Ascending aorta (tissue), 2 donors: ENCODE data around the gene NCBP1. TPM values are rescaled to one million over a fixed set of nuclear protein-coding genes. Genes with fewer than 3 reads are reported as not detected.
"Not testable (repeated sequence)": the region's sequence is repeated elsewhere in the genome, so short reads cannot be mapped to it uniquely, and the experiment has no call there.

Experiments
- DNase-seq, 2 donors: peaks; one replicate each; pipeline ENCODE4 v3.0.0-alpha.2; 2019; ENCODE audit warnings: low spot score in 2 of 2
- H3K27ac ChIP-seq, 2 donors: fragments of 200-600 bp; sonication (generic); one replicate each; pipeline ENCODE4 v1.5.1; 2016 to 2017; ENCODE audit warnings: mild to moderate bottlenecking in 1 of 2
- H3K27me3 ChIP-seq: fragments of 200-600 bp; sonication (generic); one replicate; pipeline ENCODE4 v1.5.1; 2017
- H3K36me3 ChIP-seq, 2 donors: fragments of 200-600 bp; sonication (generic); one replicate each; pipeline ENCODE4 v1.5.1; 2016
- H3K4me1 ChIP-seq, 2 donors: fragments of 200-600 bp; sonication (generic); one replicate each; pipeline ENCODE4 v1.5.1; 2016 to 2017; ENCODE audit warnings: mild to moderate bottlenecking in 1 of 2
- H3K4me3 ChIP-seq, 2 donors: fragments of 200-600 bp; sonication (generic); one replicate each; pipeline ENCODE4 v1.5.1; 2016 to 2017; ENCODE audit warnings: mild to moderate bottlenecking in 1 of 2
- H3K9me3 ChIP-seq, 2 donors: fragments of 200-600 bp; sonication (generic); one replicate each; pipeline ENCODE4 v1.5.1; 2016
- CTCF ChIP-seq, 3 experiments: fragments of 200-600 bp in 2 of 3; fragments of 450-650 bp in 1 of 3; sonication (generic) in 2 of 3; IDR thresholded peaks; one replicate each; pipeline ENCODE4 v1.5.1; 2016 to 2019; ENCODE audit warnings: antibody characterized with exemption in 3 of 3, mild to moderate bottlenecking in 1 of 3, moderate library complexity in 1 of 3
- intact Hi-C: fragments of 100-400 bp; cut with DNase I; formaldehyde crosslinking; loops from one replicate; pipeline ENCODE4 v1.15.1; 2023
- total RNA-seq: library from RNA; depleted of rRNA; stranded (reverse); fragments of >200 nt; gene quantifications from one replicate; pipeline ENCODE4 v1.1.0, GENCODE V29; 2016

The NCBP1 gene
- total RNA-seq, 1 donor from 2014 or later: 5.1 TPM

DNA sequence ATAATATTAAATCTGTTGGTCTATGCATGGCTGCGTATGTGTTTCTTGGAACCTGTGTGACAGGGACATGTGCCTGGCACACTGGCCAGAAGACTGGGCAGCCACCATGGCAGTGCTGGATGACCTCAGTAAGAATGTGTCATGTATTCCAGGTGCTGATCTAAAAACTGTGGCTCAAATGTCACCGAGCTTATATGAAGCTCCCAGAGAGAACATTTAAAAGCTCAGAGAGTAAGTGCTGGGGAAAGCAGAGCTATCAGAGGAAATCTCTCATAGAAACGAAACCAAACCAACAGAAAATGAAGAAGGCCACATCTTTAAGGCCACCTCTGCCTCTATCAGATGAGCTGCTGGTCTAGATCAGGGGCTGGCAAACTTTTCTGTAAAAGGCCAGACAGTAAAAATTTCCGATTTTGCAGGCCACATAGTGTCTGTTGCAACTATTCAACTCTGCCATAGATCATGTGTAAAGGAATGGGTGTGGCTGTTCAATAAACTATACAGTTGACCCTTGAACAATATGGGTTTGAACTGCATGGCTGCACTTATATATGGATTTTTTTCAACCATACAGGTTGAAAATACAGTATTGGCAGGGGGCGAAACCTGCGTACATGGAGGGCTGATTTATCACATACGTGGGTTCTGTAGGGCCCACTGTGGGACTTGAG, 32.3 kb upstream of the NCBP1 start:
- intact Hi-C loops: no loop called here

GRCh38 chr9:97602430-97602829, 31.2 kb upstream of the NCBP1 start:
- Histone ChIP-seq H3K4me1 (peaks cover 3% of the 10 kb centered on the region in 2 donors), H3K36me3 (peaks cover 49 to 80% of the 10 kb centered on the region in 2 donors), H3K4me3 (no peak overlapping the region), H3K27ac (no peak overlapping the region), H3K9me3 (no peaks in the 10 kb centered on the region), H3K27me3 (no peaks in the 10 kb centered on the region)
- intact Hi-C loops: no loop called here
- no peak for DNase-seq
- no peak for TF ChIP-seq CTCF (IDR thresholded peaks at IDR 0.05)

More for the DNA sequence above, 32.3 kb upstream of the NCBP1 start:
- TF ChIP-seq CTCF (IDR thresholded peaks at IDR 0.05): no peak
- H3K27me3 ChIP-seq: no peaks in the 10 kb centered on the region
- H3K4me3 ChIP-seq: no peak overlapping the region
- H3K27ac ChIP-seq: no peak overlapping the region
- peaks cover 6 to 13% of the 10 kb centered on the region in 2 donors for H3K4me1 ChIP-seq
- DNase-seq: no peak
- no peaks in the 10 kb centered on the region for H3K9me3 ChIP-seq
- peaks cover 49 to 74% of the 10 kb centered on the region in 2 donors for H3K36me3 ChIP-seq

GRCh38 chr9:97604901-97605645, 28.5 kb upstream of the NCBP1 start:
- Histone ChIP-seq H3K4me1 (no peaks in the 10 kb centered on the region), H3K27me3 (no peaks in the 10 kb centered on the region), H3K9me3 (no peaks in the 10 kb centered on the region), H3K27ac (no peak overlapping the region), H3K4me3 (no peak overlapping the region), H3K36me3 (peaks cover 46 to 71% of the 10 kb centered on the region in 2 donors)
- DNase-seq: no peak
- TF ChIP-seq CTCF (IDR thresholded peaks at IDR 0.05): no peak
- intact Hi-C loops: no loop called here

DNA sequence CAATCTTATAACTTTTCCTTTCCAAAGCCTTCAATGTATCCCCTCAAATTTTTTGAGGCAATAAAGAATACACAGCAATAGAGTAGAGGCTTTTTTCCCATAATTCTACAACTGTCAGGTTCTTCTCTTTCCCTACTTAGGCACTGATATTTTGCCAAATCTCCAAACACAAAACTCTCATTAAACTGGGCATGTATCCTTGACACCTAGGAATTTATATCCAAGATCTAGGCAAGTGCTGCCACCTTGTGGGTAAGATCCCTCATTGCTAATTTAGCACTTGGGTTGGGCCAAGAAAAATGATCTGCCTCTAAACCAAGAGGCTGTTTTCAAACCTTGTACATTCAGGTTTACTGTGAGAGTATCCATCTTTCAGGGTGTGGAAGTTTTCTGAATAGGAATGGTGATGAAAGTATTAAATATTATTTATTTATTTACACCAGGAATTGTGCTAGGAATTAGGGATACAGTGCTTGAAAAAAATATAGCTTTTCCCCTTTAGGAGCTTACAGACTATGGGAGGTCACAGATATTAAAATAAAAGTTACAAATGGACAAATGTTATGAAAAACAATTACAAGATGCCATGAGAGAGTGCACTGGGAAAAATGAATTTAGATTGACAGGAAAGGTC, 18.1 kb upstream of the NCBP1 start:
- no peaks in the 10 kb centered on the region for H3K27me3 ChIP-seq
- intact Hi-C loops: loop anchor here (1.0 to 2.0 kb wide), 3 partner anchors 17 to 203 kb away; partner anchors contain the start of gene TDRD7
- H3K4me3 ChIP-seq: no peak overlapping the region
- H3K36me3 ChIP-seq: peaks cover 4 to 52% of the 10 kb centered on the region in 2 donors
- TF ChIP-seq CTCF (IDR thresholded peaks at IDR 0.05): peak; percentile 79 to 83 (median 79)
- no peaks in the 10 kb centered on the region for H3K9me3 ChIP-seq
- H3K4me1 ChIP-seq: peaks cover 0 to 4% of the 10 kb centered on the region in 2 donors
- H3K27ac ChIP-seq: no peak overlapping the region
- peak in 1 of 2 donors; percentile 76 for DNase-seq

- DNase-seq: no peak
- TF ChIP-seq CTCF (IDR thresholded peaks at IDR 0.05): no peak
- H3K27me3 ChIP-seq: no peaks in the 10 kb centered on the region
- H3K4me1 ChIP-seq: peaks cover 0 to 4% of the 10 kb centered on the region in 2 donors
- intact Hi-C loops: no loop called here
- no peak overlapping the region for H3K27ac ChIP-seq
- peaks cover 3 to 47% of the 10 kb centered on the region in 2 donors for H3K36me3 ChIP-seq
- no peak overlapping the region for H3K4me3 ChIP-seq
- no peaks in the 10 kb centered on the region for H3K9me3 ChIP-seq
Measured at GRCh38 chr9:97617939-97618416, 15.6 kb upstream of the NCBP1 start.

- H3K4me3 ChIP-seq, H3K4me1 ChIP-seq, H3K9me3 ChIP-seq, H3K27me3 ChIP-seq, H3K27ac ChIP-seq, DNase-seq, intact Hi-C loops: not testable (repeated sequence)
- H3K36me3 ChIP-seq: peaks cover 8 to 62% of the 10 kb centered on the region in 2 donors
Measured at GRCh38 chr9:97620063-97620462, 13.6 kb upstream of the NCBP1 start.

- H3K27ac ChIP-seq, H3K27me3 ChIP-seq, DNase-seq, H3K9me3 ChIP-seq, H3K4me1 ChIP-seq, intact Hi-C loops, H3K4me3 ChIP-seq: not testable (repeated sequence)
- peaks cover 8 to 56% of the 10 kb centered on the region in 2 donors for H3K36me3 ChIP-seq
Measured at GRCh38 chr9:97622483-97622882, 11.1 kb upstream of the NCBP1 start.
